Loucy (cell line): Measurements from ENCODE around the gene LHX2.

Experiments
- H2AFZ ChIP-seq: fragments of 200-600 bp; sonication (generic); 2 replicates; pipeline ENCODE4 v1.6.0; 2016; ENCODE audit warnings: antibody characterized with exemption, mild to moderate bottlenecking, low read length, moderate library complexity
- H3F3A ChIP-seq: fragments of 200-600 bp; 2 replicates; pipeline ENCODE4 v1.6.0; 2016; ENCODE audit warnings: antibody characterized with exemption, low read depth, mild to moderate bottlenecking
- H3K27me3 ChIP-seq: fragments of 200-600 bp; sonication (generic); 2 replicates; pipeline ENCODE4 v1.6.1; 2014; ENCODE audit warnings: low read length, mild to moderate bottlenecking; ENCODE audit not compliant: insufficient read depth, poor library complexity, severe bottlenecking
- H3K36me3 ChIP-seq: fragments of 200-600 bp; sonication (generic); 2 replicates; pipeline ENCODE4 v1.6.1; 2016; ENCODE audit warnings: low read length; ENCODE audit not compliant: insufficient read depth
- H3K4me1 ChIP-seq: fragments of 200-600 bp; sonication (generic); 2 replicates; pipeline ENCODE4 v1.5.1; 2014; ENCODE audit warnings: low read length, mild to moderate bottlenecking; ENCODE audit not compliant: insufficient read depth, poor library complexity, severe bottlenecking
- H3K4me2 ChIP-seq: fragments of 200-600 bp; sonication (generic); 2 replicates; pipeline ENCODE4 v1.6.0; 2014; ENCODE audit warnings: antibody characterized with exemption, low read length, low read depth, mild to moderate bottlenecking; ENCODE audit not compliant: poor library complexity, severe bottlenecking
- H3K4me3 ChIP-seq: fragments of 200-600 bp; sonication (generic); 2 replicates; pipeline ENCODE4 v1.5.1; 2014; ENCODE audit warnings: low read length, mild to moderate bottlenecking, mixed read lengths; ENCODE audit not compliant: poor library complexity, severe bottlenecking
- H3K79me2 ChIP-seq: fragments of 200-600 bp; sonication (generic); 2 replicates; pipeline ENCODE4 v1.6.1; 2014; ENCODE audit warnings: low read length; ENCODE audit not compliant: insufficient read depth
- H3K9ac ChIP-seq: fragments of 200-600 bp; sonication (generic); 2 replicates; pipeline ENCODE4 v1.6.0; 2014; ENCODE audit warnings: mild to moderate bottlenecking, low read depth, low read length, moderate library complexity; ENCODE audit not compliant: poor library complexity, severe bottlenecking
- H3K9me2 ChIP-seq: fragments of 200-600 bp; sonication (generic); replicated peaks from 2 replicates; pipeline ENCODE4 v1.6.1; 2016; ENCODE audit warnings: low read depth, low read length, mixed read lengths
- H3K9me3 ChIP-seq: fragments of 200-600 bp; sonication (generic); 2 replicates; pipeline ENCODE4 v1.6.1; 2014; ENCODE audit warnings: mild to moderate bottlenecking, antibody characterized with exemption, low read length, low read depth; ENCODE audit not compliant: insufficient read depth
- H4K20me1 ChIP-seq: fragments of 200-600 bp; sonication (generic); 2 replicates; pipeline ENCODE4 v1.6.0; 2014; ENCODE audit warnings: antibody characterized with exemption, low read length, mild to moderate bottlenecking; ENCODE audit not compliant: insufficient read depth, poor library complexity, severe bottlenecking
- CTCF ChIP-seq: fragments of 200-600 bp; sonication (generic); conservative IDR thresholded peaks from 2 replicates; pipeline ENCODE4 v1.5.1; 2014; ENCODE audit warnings: mild to moderate bottlenecking, antibody characterized with exemption, low read length
- EZH2phosphoT487 ChIP-seq: fragments of 200-600 bp; IDR thresholded peaks from 2 replicates; pipeline ENCODE4 v1.6.1; 2018; ENCODE audit warnings: antibody characterized with exemption, mild to moderate bottlenecking, moderate library complexity, borderline replicate concordance

LHX2 gene

GRCh38 chr9:124030969-124031451 lies 19.4 kb downstream of the LHX2 start:
- Histone ChIP-seq H3K9ac (no peak overlapping the region), H3K36me3 (no peaks in the 10 kb centered on the region), H3F3A (no peaks in the 10 kb centered on the region), H3K79me2 (no peaks in the 10 kb centered on the region), H3K27me3 (no peaks in the 10 kb centered on the region), H3K9me2 (no peaks in the 10 kb centered on the region), H3K9me3 (no peaks in the 10 kb centered on the region), H3K4me2 (no peak overlapping the region), H3K4me1 (no peaks in the 10 kb centered on the region), H4K20me1 (no peaks in the 10 kb centered on the region), H3K4me3 (no peak overlapping the region), H2AFZ (no peak overlapping the region)
- TF ChIP-seq EZH2phosphoT487 (no peak), CTCF (no peak)

GRCh38 chr9:124032247-124032646 lies 20.7 kb downstream of the LHX2 start:
- Histone ChIP-seq H3K79me2 (no peaks in the 10 kb centered on the region), H2AFZ (no peak overlapping the region), H3K36me3 (no peaks in the 10 kb centered on the region), H3K4me1 (no peaks in the 10 kb centered on the region), H3K9me3 (no peaks in the 10 kb centered on the region), H3F3A (no peaks in the 10 kb centered on the region), H3K4me2 (no peak overlapping the region), H3K9ac (no peak overlapping the region), H3K4me3 (no peak overlapping the region), H3K27me3 (no peaks in the 10 kb centered on the region), H4K20me1 (no peaks in the 10 kb centered on the region), H3K9me2 (no peaks in the 10 kb centered on the region)
- TF ChIP-seq EZH2phosphoT487 (no peak), CTCF (no peak)

GRCh38 chr9:124033348-124033747 lies 21.8 kb downstream of the LHX2 start:
- H3K4me3 ChIP-seq, result no peak overlapping the region
- H3K4me2 ChIP-seq, result no peak overlapping the region
- no peaks in the 10 kb centered on the region for H3K27me3 ChIP-seq
- H3K9me3 ChIP-seq, result no peaks in the 10 kb centered on the region
- no peaks in the 10 kb centered on the region for H4K20me1 ChIP-seq
- no peaks in the 10 kb centered on the region for H3F3A ChIP-seq
- H3K4me1 ChIP-seq, result no peaks in the 10 kb centered on the region
- H3K36me3 ChIP-seq, result no peaks in the 10 kb centered on the region
- no peaks in the 10 kb centered on the region for H3K79me2 ChIP-seq
- no peak overlapping the region for H2AFZ ChIP-seq
- H3K9me2 ChIP-seq, result no peaks in the 10 kb centered on the region
- no peak for TF ChIP-seq CTCF
- TF ChIP-seq EZH2phosphoT487, result no peak
- H3K9ac ChIP-seq, result no peak overlapping the region
